NCI-H2196 (cell line): Measurements from ENCODE around the gene SLCO2A1.

Experiments used
- DNase-seq: peaks from one replicate; lab custom pipeline; 2025; ENCODE audit not compliant: unreplicated experiment; lab: John Stamatoyannopoulos, UW

SLCO2A1 gene

GRCh38 chr3:134002306-134002705, 27.4 kb downstream of the SLCO2A1 start:
- DNase-seq = no peak

DNA sequence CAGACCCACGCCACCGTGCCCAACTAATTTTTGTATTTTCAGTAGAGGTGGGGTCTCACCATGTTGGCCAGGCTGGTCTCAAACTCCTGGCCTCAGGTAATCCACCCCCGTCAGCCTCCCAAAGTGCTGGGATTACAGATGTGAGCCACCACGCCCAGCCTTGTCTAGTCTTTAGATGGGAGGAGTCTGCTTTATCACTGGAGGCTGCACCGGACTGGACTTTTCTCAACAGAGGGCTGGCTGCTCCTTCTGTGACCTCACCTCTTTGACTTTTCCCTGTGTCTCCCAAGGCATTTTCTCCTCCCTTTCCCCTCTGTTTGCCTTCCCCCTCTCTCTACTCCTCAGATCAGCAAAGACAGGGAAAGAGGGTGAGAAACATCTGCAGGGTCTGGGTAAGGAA, 28.5 kb downstream of the SLCO2A1 start:
- DNase-seq = no peak

- DNase-seq = no peak
These were observed 29.6 kb downstream of the SLCO2A1 start for GRCh38 chr3:133999891-134000685.

GRCh38 chr3:133998691-133999241, 31.0 kb downstream of the SLCO2A1 start:
- no peak for DNase-seq

DNA sequence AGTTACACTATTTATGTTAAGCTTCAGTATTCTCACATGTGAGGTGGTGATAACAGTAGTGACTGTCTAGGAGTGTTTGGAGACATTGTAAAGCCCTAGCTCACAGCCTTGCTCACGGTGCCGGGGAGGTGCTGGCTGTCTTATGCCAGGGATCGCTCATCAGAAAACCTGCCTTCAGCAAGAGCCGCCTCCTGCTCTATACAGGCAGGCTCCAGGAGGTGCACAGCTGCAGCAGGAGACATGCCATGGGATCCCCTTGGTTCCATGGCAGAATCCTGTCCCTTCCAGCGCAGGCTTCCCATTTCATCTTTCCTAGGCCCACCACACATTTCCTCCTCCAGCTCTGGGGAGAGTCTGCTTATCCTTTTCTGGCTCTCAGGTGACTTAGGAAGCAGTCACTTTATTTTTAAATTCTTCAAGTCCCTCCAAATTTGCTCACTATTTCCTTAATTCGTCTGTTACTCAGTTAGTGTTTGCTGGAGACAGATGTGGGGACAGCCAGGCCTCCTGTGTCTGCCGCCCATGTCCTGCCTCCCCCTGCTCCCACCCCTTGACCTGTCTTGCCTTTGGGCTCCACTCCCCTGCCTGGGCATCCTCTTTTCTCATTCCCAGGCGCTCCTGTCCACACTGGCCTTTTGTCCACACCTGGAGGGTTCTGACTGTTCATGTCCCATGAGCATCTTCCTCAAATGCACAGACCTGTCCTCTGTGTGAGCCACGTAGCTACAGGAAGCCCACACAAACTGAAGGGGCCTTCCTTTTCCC, 31.7 kb downstream of the SLCO2A1 start:
- no peak for DNase-seq

- DNase-seq = no peak
These were observed 32.7 kb downstream of the SLCO2A1 start for GRCh38 chr3:133996996-133997395.

DNA sequence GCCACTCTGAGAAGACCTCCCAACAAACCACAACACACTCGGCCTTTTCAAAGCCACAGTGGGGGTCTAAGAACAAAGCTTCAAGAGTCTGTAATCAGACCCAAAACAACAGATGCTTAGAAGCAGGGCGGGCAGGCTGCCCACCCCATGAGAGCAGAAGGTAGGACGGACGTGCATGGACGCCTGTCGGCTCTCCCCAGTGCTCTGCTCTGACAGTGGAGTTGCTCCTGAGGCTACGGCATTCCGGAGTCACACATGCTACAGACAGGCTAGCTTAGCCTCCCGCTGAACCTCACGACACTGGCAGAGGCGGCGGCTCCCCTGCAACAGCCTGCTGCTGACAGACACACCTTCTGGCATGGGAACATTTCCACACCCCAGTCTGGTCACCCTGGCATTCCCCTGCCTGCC, 33.5 kb downstream of the SLCO2A1 start:
- no peak for DNase-seq

GRCh38 chr3:133995264-133995663, 34.5 kb downstream of the SLCO2A1 start:
- no peak for DNase-seq

- DNase-seq = no peak
These were observed 35.4 kb downstream of the SLCO2A1 start for GRCh38 chr3:133994166-133994890.

- DNase-seq = no peak
These were observed 36.6 kb downstream of the SLCO2A1 start for GRCh38 chr3:133992951-133993620.

- DNase-seq = no peak
These were observed 37.3 kb downstream of the SLCO2A1 start for GRCh38 chr3:133992381-133992780.

GRCh38 chr3:133991637-133992036, 38.1 kb downstream of the SLCO2A1 start:
- no peak for DNase-seq

GRCh38 chr3:133991209-133991608, 38.5 kb downstream of the SLCO2A1 start:
- DNase-seq = no peak

DNA sequence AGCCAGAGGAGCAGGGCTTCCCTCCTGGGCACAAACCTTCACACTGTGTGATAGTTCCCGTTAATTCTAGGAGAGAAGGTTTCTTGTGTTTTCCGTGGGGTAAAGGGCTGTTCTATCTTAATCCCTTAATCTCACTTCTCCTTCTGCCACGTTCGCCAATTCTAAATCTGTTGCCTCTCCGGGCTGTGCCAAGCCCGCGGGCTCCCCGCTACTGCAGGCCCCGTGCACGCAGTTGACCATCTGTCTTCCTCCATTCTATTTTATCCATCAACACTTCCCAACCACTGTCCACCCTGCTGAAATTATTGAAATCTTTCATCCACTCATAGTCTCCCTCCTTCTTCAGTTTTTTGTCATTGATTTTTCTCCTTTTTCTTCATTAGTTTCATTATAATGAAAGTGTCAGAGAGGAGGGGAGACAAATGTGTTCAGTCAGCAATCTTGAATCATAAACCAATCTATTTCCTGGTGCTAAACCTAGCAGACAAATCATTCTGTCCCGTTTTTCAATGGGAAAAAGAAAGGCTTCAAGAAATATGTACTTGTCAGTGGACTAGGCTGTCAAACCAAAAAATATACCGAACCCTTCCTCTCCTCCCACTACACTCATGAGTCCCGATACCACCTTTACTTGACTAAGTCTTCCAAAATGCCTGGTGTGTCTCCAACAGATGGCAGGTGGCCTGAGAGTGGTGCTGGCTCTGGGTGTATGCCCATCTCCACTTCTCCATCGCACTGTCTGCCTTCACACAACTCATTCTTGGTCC, 39.6 kb downstream of the SLCO2A1 start:
- DNase-seq = no peak

GRCh38 chr3:133988631-133989161, 41.0 kb downstream of the SLCO2A1 start:
- DNase-seq = no peak

DNA sequence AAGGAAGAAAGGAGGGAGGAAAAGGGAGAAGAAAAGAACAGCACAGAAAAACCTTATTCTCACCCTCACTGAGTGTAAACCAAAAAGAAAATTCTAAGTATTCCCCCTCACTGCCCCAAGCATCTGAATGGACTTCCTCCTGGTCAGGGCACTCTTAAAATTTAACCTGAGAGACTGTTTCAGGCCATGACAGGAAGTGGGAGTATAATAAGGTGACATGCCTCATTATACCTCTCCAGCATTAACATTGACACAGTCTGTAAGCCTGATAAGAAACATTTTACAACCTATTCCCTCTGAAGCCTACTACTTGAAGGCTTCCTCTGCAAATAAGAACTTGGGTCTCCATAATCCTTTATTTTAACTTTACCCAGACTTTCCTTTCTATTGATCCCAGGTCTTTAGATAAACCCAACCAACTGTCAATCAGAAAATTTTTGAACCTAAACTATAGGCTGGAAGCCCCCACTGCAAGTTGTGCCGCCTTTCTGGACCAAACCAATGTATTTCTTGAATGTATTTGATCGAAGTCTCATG, 41.7 kb downstream of the SLCO2A1 start:
- DNase-seq = no peak

- no peak for DNase-seq
These were observed 42.6 kb downstream of the SLCO2A1 start for GRCh38 chr3:133987136-133987535.

- DNase-seq = no peak
These were observed 43.4 kb downstream of the SLCO2A1 start for GRCh38 chr3:133986311-133986710.

- DNase-seq = no peak
These were observed 44.8 kb downstream of the SLCO2A1 start for GRCh38 chr3:133984975-133985374.
